NCI-H2196 (cell line): ENCODE results near the gene SUSD4.
"Not testable (repeated sequence)": the region's sequence is repeated elsewhere in the genome, so short reads cannot be mapped to it uniquely, and the experiment has no call there.

ENCODE experiments used
- DNase-seq: peaks from one replicate; lab custom pipeline; 2025; ENCODE audit not compliant: unreplicated experiment; lab: John Stamatoyannopoulos, UW

SUSD4 gene

GRCh38 chr1:223257856-223258550, 106.0 kb downstream of the SUSD4 start:
- no peak for DNase-seq

GRCh38 chr1:223256034-223256433, 107.9 kb downstream of the SUSD4 start:
- DNase-seq = no peak

- no peak for DNase-seq
These were observed 110.1 kb downstream of the SUSD4 start for GRCh38 chr1:223253916-223254315.

- not testable (repeated sequence) for DNase-seq
These were observed 112.6 kb downstream of the SUSD4 start for GRCh38 chr1:223251387-223251786.

GRCh38 chr1:223250632-223251015, 113.4 kb downstream of the SUSD4 start:
- no peak for DNase-seq

- no peak for DNase-seq
These were observed 113.9 kb downstream of the SUSD4 start for GRCh38 chr1:223249854-223250631.

GRCh38 chr1:223248770-223249140, 115.2 kb downstream of the SUSD4 start:
- DNase-seq = no peak

GRCh38 chr1:223248001-223248769, 115.8 kb downstream of the SUSD4 start:
- no peak for DNase-seq

- DNase-seq = no peak
These were observed 117.4 kb downstream of the SUSD4 start for GRCh38 chr1:223246476-223247112.

GRCh38 chr1:223245983-223246382, 118.0 kb downstream of the SUSD4 start:
- no peak for DNase-seq

GRCh38 chr1:223245411-223245810, 118.6 kb downstream of the SUSD4 start:
- DNase-seq = no peak

- no peak for DNase-seq
These were observed 119.4 kb downstream of the SUSD4 start for GRCh38 chr1:223244366-223245103.

- DNase-seq = no peak
These were observed 120.4 kb downstream of the SUSD4 start for GRCh38 chr1:223243441-223244050.

- DNase-seq = no peak
These were observed 121.0 kb downstream of the SUSD4 start for GRCh38 chr1:223242971-223243370.

GRCh38 chr1:223242382-223242955, 121.5 kb downstream of the SUSD4 start:
- DNase-seq = no peak

- no peak for DNase-seq
These were observed 123.9 kb downstream of the SUSD4 start for GRCh38 chr1:223240122-223240521.

GRCh38 chr1:223235091-223235490, 128.9 kb downstream of the SUSD4 start:
- DNase-seq = no peak

GRCh38 chr1:223234534-223234933, 129.4 kb downstream of the SUSD4 start:
- DNase-seq = no peak

- no peak for DNase-seq
These were observed 129.8 kb downstream of the SUSD4 start for GRCh38 chr1:223234170-223234514.
